A549 (cell line): Measurements from ENCODE around the gene LPCAT1. TPM values are rescaled to one million over a fixed set of nuclear protein-coding genes. Genes with fewer than 3 reads are reported as not detected.

Experiments used
- ATAC-seq, 2 experiments: fragments of 200-7000 bp in 1 of 2; fragments of >200 bp in 1 of 2; cut with Nextera tagmentation in 1 of 2; cut with Tn5 transposase in 1 of 2; 3 replicates each; pipeline versions ENCODE4 v1.8.0 to v1.9.1; 2018 to 2020; ENCODE audit warnings: mild to moderate bottlenecking in 1 of 2, moderate library complexity in 1 of 2
- CTCF ChIA-PET: fragments of 300-600 bp; sonication (Branson Sonifier 250); formaldehyde crosslinking; extraction: SDS; loops from one replicate; lab custom pipeline; 2021; ENCODE audit warnings: antibody characterized with exemption, inconsistent platforms; lab: Yijun Ruan, JAX
- POLR2A ChIA-PET: fragments of 350-600 bp; formaldehyde crosslinking; extraction: SDS; loops from one replicate; lab custom pipeline; 2021; ENCODE audit warnings: antibody characterized with exemption, inconsistent platforms; lab: Yijun Ruan, JAX
- DNase-seq, 2 experiments: peaks; one replicate each; pipeline versions ENCODE4 v3.0.0 to v3.0.0-alpha.2; 2011 to 2016; ENCODE audit warnings: low read depth in 1 of 2, low spot score in 1 of 2
- FAIRE-seq: peaks from 2 replicates; lab custom pipeline; 2011; peaks lifted over from hg19 to GRCh38; lab: Jason Lieb, UNC
- H3K27ac ChIP-seq, 2 experiments: fragments of >200 bp; sonication (Bioruptor Twin); formaldehyde crosslinking; 3 replicates each; pipeline ENCODE4 v1.5.1; 2016 to 2017
- H3K4me1 ChIP-seq: fragments of >200 bp; sonication (Bioruptor Twin); formaldehyde crosslinking; 3 replicates; pipeline ENCODE4 v1.6.1; 2016
- H3K4me2 ChIP-seq: fragments of >200 bp; sonication (Bioruptor Twin); formaldehyde crosslinking; 3 replicates; pipeline ENCODE4 v1.6.1; 2016
- H3K4me3 ChIP-seq: fragments of >200 bp; sonication (Bioruptor Twin); formaldehyde crosslinking; 3 replicates; pipeline ENCODE4 v1.5.1; 2016
- H3K9me3 ChIP-seq: fragments of >200 bp; sonication (Bioruptor Twin); formaldehyde crosslinking; 3 replicates; pipeline ENCODE4 v1.6.1; 2016
- BHLHE40 ChIP-seq: IDR thresholded peaks from 2 replicates; pipeline ENCODE4 v1.6.1; 2012; ENCODE audit warnings: low read depth, low read length, inconsistent platforms
- CBX2 ChIP-seq: fragments of 200-600 bp; sonication (generic); IDR thresholded peaks from 2 replicates; pipeline ENCODE4 v1.6.1; 2016; ENCODE audit warnings: low read depth, mild to moderate bottlenecking, borderline replicate concordance
- CEBPB ChIP-seq, 2 experiments: fragments of >200 bp in 1 of 2; sonication (Bioruptor Twin) in 1 of 2; formaldehyde crosslinking in 1 of 2; IDR thresholded peaks; 2 replicates each; pipeline ENCODE4 v1.6.1; 2012 to 2016
- EHMT2 ChIP-seq: fragments of 200-600 bp; sonication (generic); IDR thresholded peaks from 2 replicates; pipeline ENCODE4 v1.6.1; 2016; ENCODE audit warnings: antibody characterized with exemption, low read depth, mild to moderate bottlenecking, moderate library complexity
- HDAC2 ChIP-seq: fragments of 200-600 bp; sonication (generic); IDR thresholded peaks from 2 replicates; pipeline ENCODE4 v1.6.1; 2016
- HOXA7 ChIP-seq: fragments of 250-450 bp; sonication (Bioruptor Pico); IDR thresholded peaks from 2 replicates; pipeline ENCODE4 v1.5.0; 2020; ENCODE audit warnings: mild to moderate bottlenecking, moderate library complexity
- HOXB13 ChIP-seq: fragments of 250-450 bp; sonication (Bioruptor Pico); IDR thresholded peaks from 2 replicates; pipeline ENCODE4 v1.5.0; 2020; ENCODE audit warnings: low read depth, mild to moderate bottlenecking, moderate library complexity
- HOXB5 ChIP-seq: fragments of 250-450 bp; sonication (Bioruptor Pico); IDR thresholded peaks from 2 replicates; pipeline ENCODE4 v1.5.0; 2020; ENCODE audit warnings: mild to moderate bottlenecking, moderate library complexity
- KDM1A ChIP-seq: fragments of 200-600 bp; sonication (generic); IDR thresholded peaks from 2 replicates; pipeline ENCODE4 v1.6.1; 2016; ENCODE audit warnings: low read depth, mild to moderate bottlenecking
- MAFK ChIP-seq: fragments of 450-650 bp; IDR thresholded peaks from 2 replicates; pipeline ENCODE4 v1.6.1; 2014; ENCODE audit not compliant: partially characterized antibody
- NFE2L2 ChIP-seq: fragments of 150-350 bp; conservative IDR thresholded peaks from 2 replicates; pipeline ENCODE4 v1.6.1; 2014; ENCODE audit warnings: low read length
- NPAS2 ChIP-seq: fragments of 250-450 bp; sonication (Bioruptor Pico); IDR thresholded peaks from 2 replicates; pipeline ENCODE4 v1.8.0; 2022; ENCODE audit warnings: mild to moderate bottlenecking, moderate library complexity, borderline replicate concordance
- NR3C1 ChIP-seq: fragments of >200 bp; sonication (Bioruptor Twin); formaldehyde crosslinking; IDR thresholded peaks from 3 replicates; pipeline ENCODE4 v1.6.1; 2017
- PHF8 ChIP-seq: fragments of 200-600 bp; sonication (generic); IDR thresholded peaks from 2 replicates; pipeline ENCODE4 v1.6.1; 2016; ENCODE audit warnings: low read depth, mild to moderate bottlenecking, antibody characterized with exemption, moderate library complexity, borderline replicate concordance
- POLR2AphosphoS2 ChIP-seq: conservative IDR thresholded peaks from 2 replicates; pipeline ENCODE4 v1.6.1; 2012; ENCODE audit warnings: low read length, improper control_type of control experiment, inconsistent platforms
- RAD21 ChIP-seq, 2 experiments: fragments of >200 bp in 1 of 2; sonication (Bioruptor Twin) in 1 of 2; formaldehyde crosslinking in 1 of 2; IDR thresholded peaks in 1 of 2; conservative IDR thresholded peaks in 1 of 2; 2 replicates in 1 of 2; 3 replicates in 1 of 2; pipeline ENCODE4 v1.6.1; 2012 to 2018; ENCODE audit warnings: inconsistent platforms in 1 of 2
- RCOR1 ChIP-seq: fragments of 150-350 bp; IDR thresholded peaks from 2 replicates; pipeline ENCODE4 v1.6.1; 2014; ENCODE audit warnings: antibody characterized with exemption, low read length, low read depth
- RNF2 ChIP-seq: fragments of 200-600 bp; sonication (generic); IDR thresholded peaks from 2 replicates; pipeline ENCODE4 v1.6.1; 2016; ENCODE audit warnings: low read depth, mild to moderate bottlenecking, antibody characterized with exemption, moderate library complexity, borderline replicate concordance
- TP53 ChIP-seq: fragments of 250-450 bp; sonication (Bioruptor Pico); IDR thresholded peaks from 2 replicates; pipeline ENCODE4 v1.5.0; 2021; ENCODE audit warnings: mild to moderate bottlenecking, moderate library complexity
- ZFP36 ChIP-seq: fragments of 450-650 bp; IDR thresholded peaks from 2 replicates; pipeline ENCODE4 v1.6.1; 2014; ENCODE audit warnings: borderline replicate concordance; ENCODE audit not compliant: partially characterized antibody
- WGBS: methylation state at CpG from one replicate; pipeline ENCODE4 v1.1.6; 2017; ENCODE audit errors: missing lambda C conversion rate; 5-methylcytosine and 5-hydroxymethylcytosine counted together
- polyA plus RNA-seq, 4 experiments: library from polyadenylated mRNA; depleted of rRNA in 3 of 4; stranded (reverse); fragments of >200 nt; fragmentation: RNase III in 1 of 4; extraction: RNeasy Plus Mini Kit Qiagen cat#74134 plus additional on column Dnase treatment in 1 of 4; gene quantifications; 2 replicates in 3 of 4; 3 replicates in 1 of 4; pipeline ENCODE4 v1.2.3, GENCODE V29; 2011 to 2017
- TF ChIP-seq, protein P1 (sequence below): fragments of >200 bp; sonication (Bioruptor Twin); formaldehyde crosslinking; IDR thresholded peaks from 3 replicates; pipeline ENCODE4 v1.5.1; 2016
- TF ChIP-seq, protein P2 (sequence below): fragments of >200 bp; sonication (Bioruptor Twin); formaldehyde crosslinking; IDR thresholded peaks from 3 replicates; pipeline ENCODE4 v1.6.1; 2016
- TF ChIP-seq, protein P3 (sequence below): fragments of 200-600 bp; sonication (generic); IDR thresholded peaks from 2 replicates; pipeline ENCODE4 v1.6.1; 2016; ENCODE audit warnings: antibody characterized with exemption, mild to moderate bottlenecking, moderate library complexity
- TF ChIP-seq, protein P4 (sequence below): fragments of >200 bp; sonication (Bioruptor Twin); formaldehyde crosslinking; IDR thresholded peaks from 2 replicates; pipeline ENCODE4 v1.6.1; 2016
- TF ChIP-seq, protein P5 (sequence below): fragments of 450-650 bp; IDR thresholded peaks from 2 replicates; pipeline ENCODE4 v1.6.1; 2014; ENCODE audit warnings: antibody characterized with exemption
- TF ChIP-seq, protein P6 (sequence below): fragments of 150-350 bp; IDR thresholded peaks from 2 replicates; pipeline ENCODE4 v1.6.1; 2014; ENCODE audit warnings: low read depth, mild to moderate bottlenecking, low read length

The LPCAT1 gene
- polyA plus RNA-seq, 2 of the 4 experiments (the other 2 are of a cell fraction): 22.9 to 74.9 TPM

DNA sequence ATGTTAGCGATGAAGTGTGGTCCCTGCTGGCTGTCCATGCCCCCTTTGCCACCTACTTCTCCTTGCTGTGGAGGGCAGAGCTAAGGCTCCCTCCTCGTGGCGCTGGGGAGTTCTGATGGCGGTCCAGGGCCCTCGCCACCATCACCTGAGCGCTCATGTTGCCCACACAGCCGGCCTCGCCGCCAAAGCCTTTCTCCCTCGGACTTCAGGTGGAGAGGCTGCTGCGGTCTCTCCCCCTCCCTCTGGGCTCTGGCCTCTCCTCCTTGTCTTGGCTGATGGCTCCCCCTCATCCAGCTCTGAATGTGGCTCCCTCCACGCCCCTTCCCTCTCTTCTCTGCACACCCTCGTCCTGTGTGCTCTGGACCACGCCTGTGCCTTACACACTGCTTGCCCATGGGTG is 14.5 kb upstream of the LPCAT1 start:
- H3K9me3 ChIP-seq: peaks cover 5% of the 10 kb centered on the region; the same call in 2 of the 3 replicates
- WGBS: 92% methylated on average over 14 of the region's 14 CpGs
- TF ChIP-seq HOXB5 (CRISPR knock-in tag) (no peak), NR3C1 (no peak), HDAC2 (no peak), PHF8 (no peak), HOXA7 (CRISPR knock-in tag) (no peak), RAD21 (conservative IDR thresholded peaks at IDR 0.05 in 1 of 2, IDR thresholded peaks at IDR 0.05 in 1 of 2) (no peak)
- TF ChIP-seq, protein P1, sequence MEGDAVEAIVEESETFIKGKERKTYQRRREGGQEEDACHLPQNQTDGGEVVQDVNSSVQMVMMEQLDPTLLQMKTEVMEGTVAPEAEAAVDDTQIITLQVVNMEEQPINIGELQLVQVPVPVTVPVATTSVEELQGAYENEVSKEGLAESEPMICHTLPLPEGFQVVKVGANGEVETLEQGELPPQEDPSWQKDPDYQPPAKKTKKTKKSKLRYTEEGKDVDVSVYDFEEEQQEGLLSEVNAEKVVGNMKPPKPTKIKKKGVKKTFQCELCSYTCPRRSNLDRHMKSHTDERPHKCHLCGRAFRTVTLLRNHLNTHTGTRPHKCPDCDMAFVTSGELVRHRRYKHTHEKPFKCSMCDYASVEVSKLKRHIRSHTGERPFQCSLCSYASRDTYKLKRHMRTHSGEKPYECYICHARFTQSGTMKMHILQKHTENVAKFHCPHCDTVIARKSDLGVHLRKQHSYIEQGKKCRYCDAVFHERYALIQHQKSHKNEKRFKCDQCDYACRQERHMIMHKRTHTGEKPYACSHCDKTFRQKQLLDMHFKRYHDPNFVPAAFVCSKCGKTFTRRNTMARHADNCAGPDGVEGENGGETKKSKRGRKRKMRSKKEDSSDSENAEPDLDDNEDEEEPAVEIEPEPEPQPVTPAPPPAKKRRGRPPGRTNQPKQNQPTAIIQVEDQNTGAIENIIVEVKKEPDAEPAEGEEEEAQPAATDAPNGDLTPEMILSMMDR: no peak
- peaks cover 18% of the 10 kb centered on the region; the same call in 2 of the 3 replicates for H3K4me1 ChIP-seq
- DNase-seq (no peak), ATAC-seq (no peak), FAIRE-seq (no peak)
- POLR2A ChIA-PET: no interaction called here
- no peak overlapping the region for H3K4me2 ChIP-seq
- no peak overlapping the region for H3K27ac ChIP-seq
- no peak overlapping the region for H3K4me3 ChIP-seq
- CTCF ChIA-PET: interaction anchor here (1.1 kb wide), 1 partner anchor 129 kb away, joined by 3 read pairs; no protein-coding TSS in a partner anchor

DNA sequence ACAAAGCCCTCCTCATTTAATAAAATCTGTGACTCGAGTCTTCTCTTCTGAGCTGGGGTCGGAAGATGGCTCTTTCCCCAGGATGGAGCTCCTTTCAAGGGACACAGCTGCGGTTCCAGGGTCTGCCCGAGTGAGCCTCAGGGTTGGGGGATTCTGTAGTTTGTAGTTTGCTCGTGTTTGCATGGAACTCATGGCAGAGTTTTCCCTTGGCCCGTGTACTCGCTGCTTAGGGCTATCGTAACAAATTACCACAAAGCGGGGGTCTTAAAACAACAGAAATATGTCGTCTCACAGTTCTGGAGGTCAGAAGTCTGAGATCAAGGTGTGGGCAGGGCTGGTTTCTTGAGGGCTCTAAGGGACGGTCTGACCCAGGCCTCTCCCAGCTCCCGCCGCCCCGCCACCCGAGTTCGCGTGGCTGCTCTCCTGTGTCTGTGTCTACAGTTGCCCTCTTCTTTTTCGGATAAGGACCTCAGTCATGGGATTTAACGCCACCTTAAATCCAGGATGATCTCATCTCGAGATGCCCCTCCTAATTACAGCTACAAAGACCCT is 13.9 kb upstream of the LPCAT1 start:
- Histone ChIP-seq H3K9me3 (peaks cover 5% of the 10 kb centered on the region; the same call in 2 of the 3 replicates), H3K27ac (peak overlapping the region in 1 of 2 experiments; percentile 48; a peak in 2 of 6 replicates), H3K4me3 (no peak overlapping the region), H3K4me2 (peak overlapping the region; percentile 67; the same call in 1 of the 3 replicates), H3K4me1 (peaks cover 14% of the 10 kb centered on the region; the same call in 2 of the 3 replicates)
- CTCF ChIA-PET: interaction anchor here (1.1 kb wide), 1 partner anchor 129 kb away, joined by 3 read pairs; no protein-coding TSS in a partner anchor
- DNase-seq (no peak), FAIRE-seq (no peak), ATAC-seq (no peak)
- 88% methylated on average over 20 of the region's 20 CpGs for WGBS
- POLR2A ChIA-PET: interaction anchor here (1.9 kb wide), 1 partner anchor 14 kb away, joined by 4 read pairs; the partner anchor contains the start of gene LPCAT1
- TF ChIP-seq MAFK (no peak), NFE2L2 (no peak), KDM1A (no peak), RNF2 (no peak), NPAS2 (CRISPR knock-in tag) (no peak), EHMT2 (no peak), HDAC2 (no peak), RCOR1 (no peak), ZFP36 (no peak), HOXB13 (CRISPR knock-in tag) (no peak), BHLHE40 (no peak), CBX2 (no peak), TP53 (no peak), CEBPB (IDR thresholded peaks at IDR 0.05) (no peak), POLR2AphosphoS2 (no peak)
- TF ChIP-seq, protein P2, sequence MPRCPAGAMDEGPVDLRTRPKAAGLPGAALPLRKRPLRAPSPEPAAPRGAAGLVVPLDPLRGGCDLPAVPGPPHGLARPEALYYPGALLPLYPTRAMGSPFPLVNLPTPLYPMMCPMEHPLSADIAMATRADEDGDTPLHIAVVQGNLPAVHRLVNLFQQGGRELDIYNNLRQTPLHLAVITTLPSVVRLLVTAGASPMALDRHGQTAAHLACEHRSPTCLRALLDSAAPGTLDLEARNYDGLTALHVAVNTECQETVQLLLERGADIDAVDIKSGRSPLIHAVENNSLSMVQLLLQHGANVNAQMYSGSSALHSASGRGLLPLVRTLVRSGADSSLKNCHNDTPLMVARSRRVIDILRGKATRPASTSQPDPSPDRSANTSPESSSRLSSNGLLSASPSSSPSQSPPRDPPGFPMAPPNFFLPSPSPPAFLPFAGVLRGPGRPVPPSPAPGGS: no peak
- TF ChIP-seq, protein P3, sequence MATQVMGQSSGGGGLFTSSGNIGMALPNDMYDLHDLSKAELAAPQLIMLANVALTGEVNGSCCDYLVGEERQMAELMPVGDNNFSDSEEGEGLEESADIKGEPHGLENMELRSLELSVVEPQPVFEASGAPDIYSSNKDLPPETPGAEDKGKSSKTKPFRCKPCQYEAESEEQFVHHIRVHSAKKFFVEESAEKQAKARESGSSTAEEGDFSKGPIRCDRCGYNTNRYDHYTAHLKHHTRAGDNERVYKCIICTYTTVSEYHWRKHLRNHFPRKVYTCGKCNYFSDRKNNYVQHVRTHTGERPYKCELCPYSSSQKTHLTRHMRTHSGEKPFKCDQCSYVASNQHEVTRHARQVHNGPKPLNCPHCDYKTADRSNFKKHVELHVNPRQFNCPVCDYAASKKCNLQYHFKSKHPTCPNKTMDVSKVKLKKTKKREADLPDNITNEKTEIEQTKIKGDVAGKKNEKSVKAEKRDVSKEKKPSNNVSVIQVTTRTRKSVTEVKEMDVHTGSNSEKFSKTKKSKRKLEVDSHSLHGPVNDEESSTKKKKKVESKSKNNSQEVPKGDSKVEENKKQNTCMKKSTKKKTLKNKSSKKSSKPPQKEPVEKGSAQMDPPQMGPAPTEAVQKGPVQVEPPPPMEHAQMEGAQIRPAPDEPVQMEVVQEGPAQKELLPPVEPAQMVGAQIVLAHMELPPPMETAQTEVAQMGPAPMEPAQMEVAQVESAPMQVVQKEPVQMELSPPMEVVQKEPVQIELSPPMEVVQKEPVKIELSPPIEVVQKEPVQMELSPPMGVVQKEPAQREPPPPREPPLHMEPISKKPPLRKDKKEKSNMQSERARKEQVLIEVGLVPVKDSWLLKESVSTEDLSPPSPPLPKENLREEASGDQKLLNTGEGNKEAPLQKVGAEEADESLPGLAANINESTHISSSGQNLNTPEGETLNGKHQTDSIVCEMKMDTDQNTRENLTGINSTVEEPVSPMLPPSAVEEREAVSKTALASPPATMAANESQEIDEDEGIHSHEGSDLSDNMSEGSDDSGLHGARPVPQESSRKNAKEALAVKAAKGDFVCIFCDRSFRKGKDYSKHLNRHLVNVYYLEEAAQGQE: no peak
- TF ChIP-seq, protein P4, sequence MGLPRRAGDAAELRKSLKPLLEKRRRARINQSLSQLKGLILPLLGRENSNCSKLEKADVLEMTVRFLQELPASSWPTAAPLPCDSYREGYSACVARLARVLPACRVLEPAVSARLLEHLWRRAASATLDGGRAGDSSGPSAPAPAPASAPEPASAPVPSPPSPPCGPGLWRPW: no peak
- TF ChIP-seq, protein P5, sequence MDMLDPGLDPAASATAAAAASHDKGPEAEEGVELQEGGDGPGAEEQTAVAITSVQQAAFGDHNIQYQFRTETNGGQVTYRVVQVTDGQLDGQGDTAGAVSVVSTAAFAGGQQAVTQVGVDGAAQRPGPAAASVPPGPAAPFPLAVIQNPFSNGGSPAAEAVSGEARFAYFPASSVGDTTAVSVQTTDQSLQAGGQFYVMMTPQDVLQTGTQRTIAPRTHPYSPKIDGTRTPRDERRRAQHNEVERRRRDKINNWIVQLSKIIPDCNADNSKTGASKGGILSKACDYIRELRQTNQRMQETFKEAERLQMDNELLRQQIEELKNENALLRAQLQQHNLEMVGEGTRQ: no peak
- TF ChIP-seq, protein P6, sequence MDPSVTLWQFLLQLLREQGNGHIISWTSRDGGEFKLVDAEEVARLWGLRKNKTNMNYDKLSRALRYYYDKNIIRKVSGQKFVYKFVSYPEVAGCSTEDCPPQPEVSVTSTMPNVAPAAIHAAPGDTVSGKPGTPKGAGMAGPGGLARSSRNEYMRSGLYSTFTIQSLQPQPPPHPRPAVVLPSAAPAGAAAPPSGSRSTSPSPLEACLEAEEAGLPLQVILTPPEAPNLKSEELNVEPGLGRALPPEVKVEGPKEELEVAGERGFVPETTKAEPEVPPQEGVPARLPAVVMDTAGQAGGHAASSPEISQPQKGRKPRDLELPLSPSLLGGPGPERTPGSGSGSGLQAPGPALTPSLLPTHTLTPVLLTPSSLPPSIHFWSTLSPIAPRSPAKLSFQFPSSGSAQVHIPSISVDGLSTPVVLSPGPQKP: no peak
